ENCODE measurements around the gene VWA5A. TPM values are rescaled to one million over a fixed set of nuclear protein-coding genes. Genes with fewer than 3 reads are reported as not detected.

Gene VWA5A
- total RNA-seq, 6 donors from 2014 or later: 16.4 to 39.0 (median 32.9) TPM

- Histone ChIP-seq H3K4me1 (no peaks in the 10 kb centered on the region), H3K36me3 (no peaks in the 10 kb centered on the region), H3K27me3 (no peaks in the 10 kb centered on the region), H3K4me3 (no peak overlapping the region), H3K27ac (no peak overlapping the region), H3K9me3 (no peaks in the 10 kb centered on the region)
- no peak for TF ChIP-seq POLR2A (IDR thresholded peaks at IDR 0.05)
- TF ChIP-seq POLR2AphosphoS5 (IDR thresholded peaks at IDR 0.05): no peak
- TF ChIP-seq CTCF (IDR thresholded peaks at IDR 0.05): no peak
- no peak for TF ChIP-seq EP300 (IDR thresholded peaks at IDR 0.05)
- no peak for ATAC-seq (ENCODE audit: low FRiP score in 2 of 2)
- DNase-seq: no peak
- 91 to 93% methylated on average over 3 of the region's 3 CpGs for WGBS, 2 donors
These were observed 37.6 kb downstream of the VWA5A start for GRCh38 chr11:124152770-124153407.

GRCh38 chr11:124153821-124154220 lies 38.6 kb downstream of the VWA5A start:
- H3K36me3 ChIP-seq: no peaks in the 10 kb centered on the region
- H3K27ac ChIP-seq: no peak overlapping the region
- TF ChIP-seq POLR2A (IDR thresholded peaks at IDR 0.05): no peak
- TF ChIP-seq POLR2AphosphoS5 (IDR thresholded peaks at IDR 0.05): no peak
- no peak for TF ChIP-seq EP300 (IDR thresholded peaks at IDR 0.05)
- no peak for TF ChIP-seq CTCF (IDR thresholded peaks at IDR 0.05)
- ATAC-seq (ENCODE audit: low FRiP score in 2 of 2) (no peak), DNase-seq (no peak)
- H3K27me3 ChIP-seq: no peaks in the 10 kb centered on the region
- no peak overlapping the region for H3K4me3 ChIP-seq
- H3K9me3 ChIP-seq: no peaks in the 10 kb centered on the region
- H3K4me1 ChIP-seq: no peaks in the 10 kb centered on the region
- WGBS, 2 donors: 64% methylated on average over 2 of the region's 2 CpGs

- no peak for ATAC-seq (ENCODE audit: low FRiP score in 2 of 2)
These were observed 44.2 kb downstream of the VWA5A start for GRCh38 chr11:124159481-124159880.

GRCh38 chr11:124160986-124161385 lies 45.7 kb downstream of the VWA5A start:
- Histone ChIP-seq H3K36me3 (no peaks in the 10 kb centered on the region), H3K4me3 (no peak overlapping the region), H3K27ac (no peak overlapping the region), H3K9me3 (no peaks in the 10 kb centered on the region), H3K27me3 (no peaks in the 10 kb centered on the region), H3K4me1 (no peaks in the 10 kb centered on the region)
- ATAC-seq (ENCODE audit: low FRiP score in 2 of 2) (no peak), DNase-seq (no peak)
- no peak for TF ChIP-seq EP300 (IDR thresholded peaks at IDR 0.05)
- TF ChIP-seq POLR2A (IDR thresholded peaks at IDR 0.05): no peak
- no peak for TF ChIP-seq CTCF (IDR thresholded peaks at IDR 0.05)
- no peak for TF ChIP-seq POLR2AphosphoS5 (IDR thresholded peaks at IDR 0.05)
- WGBS, 2 donors: 69 to 75% methylated on average over 5 of the region's 5 CpGs

More at GRCh38 chr11:124159481-124159880, 44.2 kb downstream of the VWA5A start:
- H3K4me1 ChIP-seq: no peaks in the 10 kb centered on the region
- no peak overlapping the region for H3K4me3 ChIP-seq
- DNase-seq: no peak
- TF ChIP-seq POLR2A (IDR thresholded peaks at IDR 0.05): no peak
- TF ChIP-seq CTCF (IDR thresholded peaks at IDR 0.05): no peak
- no peak for TF ChIP-seq POLR2AphosphoS5 (IDR thresholded peaks at IDR 0.05)
- no peak for TF ChIP-seq EP300 (IDR thresholded peaks at IDR 0.05)
- H3K9me3 ChIP-seq: no peaks in the 10 kb centered on the region
- H3K27ac ChIP-seq: no peak overlapping the region
- H3K36me3 ChIP-seq: no peaks in the 10 kb centered on the region
- H3K27me3 ChIP-seq: no peaks in the 10 kb centered on the region

GRCh38 chr11:124167826-124168231 lies 52.6 kb downstream of the VWA5A start:
- H3K27ac ChIP-seq: no peak overlapping the region
- DNase-seq: no peak
- H3K27me3 ChIP-seq: no peaks in the 10 kb centered on the region
- H3K4me3 ChIP-seq: no peak overlapping the region
- no peaks in the 10 kb centered on the region for H3K36me3 ChIP-seq
- no peak for ATAC-seq (ENCODE audit: low FRiP score in 2 of 2)
- TF ChIP-seq CTCF (IDR thresholded peaks at IDR 0.05) (no peak), EP300 (IDR thresholded peaks at IDR 0.05) (no peak), POLR2AphosphoS5 (IDR thresholded peaks at IDR 0.05) (no peak), POLR2A (IDR thresholded peaks at IDR 0.05) (no peak)
- no peaks in the 10 kb centered on the region for H3K9me3 ChIP-seq
- H3K4me1 ChIP-seq: no peaks in the 10 kb centered on the region
- WGBS, 2 donors: 49 to 63% methylated on average over 7 of the region's 7 CpGs

Data from upper lobe of left lung (tissue), 6 donors.